Left ventricle myocardium inferior (tissue), 1 donor: ENCODE data around the gene CHID1. TPM values are rescaled to one million over a fixed set of nuclear protein-coding genes. Genes with fewer than 3 reads are reported as not detected.

Experiments
- DNase-seq: peaks from one replicate; pipeline ENCODE4 v3.0.0-alpha.2; 2020
- H3K27ac ChIP-seq: fragments of 200-600 bp; replicated peaks from 2 replicates; pipeline ENCODE4 v1.8.0; 2021
- H3K27me3 ChIP-seq: fragments of 200-600 bp; 2 replicates; pipeline ENCODE4 v1.8.0; 2021; ENCODE audit warnings: low read depth
- H3K36me3 ChIP-seq: fragments of 200-600 bp; 2 replicates; pipeline ENCODE4 v1.8.0; 2021
- H3K4me1 ChIP-seq: fragments of 200-600 bp; 2 replicates; pipeline ENCODE4 v1.8.0; 2021
- H3K4me3 ChIP-seq: fragments of 200-600 bp; 2 replicates; pipeline ENCODE4 v1.8.0; 2021; ENCODE audit warnings: mild to moderate bottlenecking, moderate library complexity
- H3K9me3 ChIP-seq: fragments of 200-600 bp; replicated peaks from 2 replicates; pipeline ENCODE4 v1.8.0; 2021
- CTCF ChIP-seq: fragments of 200-600 bp; IDR thresholded peaks from 2 replicates; pipeline ENCODE4 v1.8.0; 2021; ENCODE audit warnings: antibody characterized with exemption, mild to moderate bottlenecking, borderline replicate concordance
- intact Hi-C: fragments of 100-400 bp; cut with micrococcal nuclease; formaldehyde crosslinking; loops from one replicate; pipeline ENCODE4 v1.11.0; 2022
- total RNA-seq: library from RNA; stranded (reverse); fragmentation: NEBNext Ultra II Directional; extraction: Animal tissue kit (Norgen Biotek cat#: 25700); gene quantifications from one replicate; pipeline ENCODE4 v1.2.1, GENCODE V29; 2021
- donor health status: DM: no; HTN: yes; CAD: no; lungs with severe emphysema.

The CHID1 gene
- total RNA-seq, 1 donor from 2014 or later, result 54.2 TPM

GRCh38 chr11:858053-858761 lies 52.4 kb downstream of the CHID1 start:
- H3K9me3 ChIP-seq, result no peaks in the 10 kb centered on the region
- no peaks in the 10 kb centered on the region for H3K27me3 ChIP-seq
- DNase-seq, result no peak
- TF ChIP-seq CTCF, result no peak
- no peak overlapping the region for H3K4me3 ChIP-seq
- intact Hi-C loops, result no loop called here
- peaks cover 7% of the 10 kb centered on the region for H3K36me3 ChIP-seq
- H3K4me1 ChIP-seq, result peaks cover 73% of the 10 kb centered on the region
- no peak overlapping the region for H3K27ac ChIP-seq

GRCh38 chr11:856397-856796 lies 54.2 kb downstream of the CHID1 start:
- intact Hi-C loops, result no loop called here
- no peaks in the 10 kb centered on the region for H3K9me3 ChIP-seq
- no peak overlapping the region for H3K4me3 ChIP-seq
- peak overlapping the region; percentile 5 for H3K27ac ChIP-seq
- no peak for DNase-seq
- no peak for TF ChIP-seq CTCF
- peaks cover 79% of the 10 kb centered on the region for H3K4me1 ChIP-seq
- H3K36me3 ChIP-seq, result no peaks in the 10 kb centered on the region
- H3K27me3 ChIP-seq, result no peaks in the 10 kb centered on the region

GRCh38 chr11:855796-856195 lies 54.8 kb downstream of the CHID1 start:
- peaks cover 82% of the 10 kb centered on the region for H3K4me1 ChIP-seq

GRCh38 chr11:855330-855674 lies 55.3 kb downstream of the CHID1 start:
- Histone ChIP-seq H3K4me3 (no peak overlapping the region), H3K9me3 (no peaks in the 10 kb centered on the region), H3K36me3 (no peaks in the 10 kb centered on the region), H3K27ac (no peak overlapping the region), H3K27me3 (no peaks in the 10 kb centered on the region), H3K4me1 (peaks cover 82% of the 10 kb centered on the region)
- no peak for TF ChIP-seq CTCF
- no peak for DNase-seq
- intact Hi-C loops, result no loop called here

More at GRCh38 chr11:855796-856195, 54.8 kb downstream of the CHID1 start:
- intact Hi-C loops, result no loop called here
- DNase-seq, result no peak
- TF ChIP-seq CTCF, result no peak
- Histone ChIP-seq H3K4me3 (no peak overlapping the region), H3K27ac (no peak overlapping the region), H3K9me3 (no peaks in the 10 kb centered on the region), H3K36me3 (no peaks in the 10 kb centered on the region), H3K27me3 (no peaks in the 10 kb centered on the region)

GRCh38 chr11:854601-855329 lies 55.8 kb downstream of the CHID1 start:
- no peaks in the 10 kb centered on the region for H3K36me3 ChIP-seq
- H3K4me1 ChIP-seq, result peaks cover 82% of the 10 kb centered on the region
- H3K4me3 ChIP-seq, result no peak overlapping the region
- DNase-seq, result no peak
- H3K9me3 ChIP-seq, result no peaks in the 10 kb centered on the region
- TF ChIP-seq CTCF, result no peak
- H3K27ac ChIP-seq, result no peak overlapping the region
- intact Hi-C loops, result no loop called here
- H3K27me3 ChIP-seq, result no peaks in the 10 kb centered on the region
